Stimulated activated CD8-positive, alpha-beta memory T cell treated with anti-CD3 and anti-CD28 coated beads, Interleukin-2, amount 100 ng/mL, for 1 hour (primary cell): ENCODE data around the gene CCDC174.
A peak's percentile ranks its signal among the peaks of the same experiment; 100 is the strongest.

Experiments used
- DNase-seq, 2 donors: peaks; one replicate each; pipeline ENCODE4 v3.0.0-alpha.2; 2020; ENCODE audit warnings: low read depth in 2 of 2

Gene CCDC174

GRCh38 chr3:14625443-14625842 is 26.1 kb upstream of the CCDC174 start:
- DNase-seq = no peak

- no peak for DNase-seq
Observed at GRCh38 chr3:14627815-14628214, 23.7 kb upstream of the CCDC174 start.

- DNase-seq = no peak
Observed at GRCh38 chr3:14628406-14628805, 23.2 kb upstream of the CCDC174 start.

GRCh38 chr3:14630404-14631100 is 21.0 kb upstream of the CCDC174 start:
- no peak for DNase-seq

GRCh38 chr3:14631101-14631497 is 20.5 kb upstream of the CCDC174 start:
- DNase-seq = no peak

- no peak for DNase-seq
Observed at GRCh38 chr3:14631687-14632441, 19.7 kb upstream of the CCDC174 start.

GRCh38 chr3:14632442-14632930 is 19.1 kb upstream of the CCDC174 start:
- no peak for DNase-seq

- no peak for DNase-seq
Observed at GRCh38 chr3:14633417-14633816, 18.1 kb upstream of the CCDC174 start.

GRCh38 chr3:14633819-14634424 is 17.6 kb upstream of the CCDC174 start:
- peak; percentile 9 to 27 for DNase-seq

- no peak for DNase-seq
Observed at GRCh38 chr3:14634763-14635400, 16.7 kb upstream of the CCDC174 start.

GRCh38 chr3:14636496-14637087 is 15.0 kb upstream of the CCDC174 start:
- no peak for DNase-seq

- DNase-seq = no peak
Observed at GRCh38 chr3:14640157-14640562, 11.4 kb upstream of the CCDC174 start.

- DNase-seq = no peak
Observed at GRCh38 chr3:14640734-14641133, 10.8 kb upstream of the CCDC174 start.

- DNase-seq = no peak
Observed at GRCh38 chr3:14641346-14641745, 10.2 kb upstream of the CCDC174 start.

GRCh38 chr3:14645453-14645852 is 6.1 kb upstream of the CCDC174 start:
- DNase-seq = no peak

GRCh38 chr3:14646131-14646573 is 5.4 kb upstream of the CCDC174 start:
- DNase-seq = no peak

GRCh38 chr3:14646589-14647413 is 4.8 kb upstream of the CCDC174 start:
- no peak for DNase-seq

GRCh38 chr3:14647976-14648955 is 3.3 kb upstream of the CCDC174 start:
- DNase-seq = no peak

GRCh38 chr3:14649466-14649865 is 2.1 kb upstream of the CCDC174 start:
- no peak for DNase-seq

GRCh38 chr3:14650193-14650592 is 1.4 kb upstream of the CCDC174 start:
- DNase-seq = no peak
